KMS-11 (cell line): ENCODE measurements around the gene RNF7.

Experiments
- H2AFZ ChIP-seq: fragments of 200-600 bp; sonication (generic); 2 replicates; pipeline ENCODE4 v1.6.1; 2016; ENCODE audit warnings: antibody characterized with exemption, mixed run types, low read depth
- H3K27ac ChIP-seq: fragments of 200-600 bp; sonication (generic); 2 replicates; pipeline ENCODE4 v1.6.1; 2016; ENCODE audit warnings: mild to moderate bottlenecking, mixed run types
- H3K27me3 ChIP-seq: fragments of 200-600 bp; sonication (generic); 2 replicates; pipeline ENCODE4 v1.6.1; 2017; ENCODE audit warnings: mild to moderate bottlenecking, low read depth, mixed run types, moderate library complexity; ENCODE audit not compliant: insufficient read depth
- H3K36me3 ChIP-seq: fragments of 200-600 bp; sonication (generic); 2 replicates; pipeline ENCODE4 v1.6.1; 2017; ENCODE audit warnings: mild to moderate bottlenecking, mixed run types; ENCODE audit not compliant: insufficient read depth
- H3K4me1 ChIP-seq: fragments of 200-600 bp; sonication (generic); 2 replicates; pipeline ENCODE4 v1.6.1; 2016; ENCODE audit warnings: mild to moderate bottlenecking, low read depth, mixed run types; ENCODE audit not compliant: poor library complexity, severe bottlenecking
- H3K4me2 ChIP-seq: fragments of 200-600 bp; sonication (generic); 2 replicates; pipeline ENCODE4 v1.7.0; 2016; ENCODE audit warnings: mild to moderate bottlenecking, mixed run types
- H3K4me3 ChIP-seq: fragments of 200-600 bp; sonication (generic); IDR thresholded peaks from 2 replicates; pipeline ENCODE4 v1.6.1; 2017; ENCODE audit warnings: low read depth, low read length, mixed read lengths; ENCODE audit not compliant: insufficient read depth
- H3K79me2 ChIP-seq: fragments of 200-600 bp; sonication (generic); 2 replicates; pipeline ENCODE4 v1.6.1; 2016; ENCODE audit warnings: low read depth, mixed run types; ENCODE audit not compliant: insufficient read depth
- H3K9ac ChIP-seq: fragments of 200-600 bp; sonication (generic); 2 replicates; pipeline ENCODE4 v1.6.1; 2016; ENCODE audit warnings: mild to moderate bottlenecking, mixed run types
- H4K20me1 ChIP-seq: fragments of 200-600 bp; sonication (generic); 2 replicates; pipeline ENCODE4 v1.6.1; 2016; ENCODE audit warnings: mild to moderate bottlenecking, mixed run types; ENCODE audit not compliant: insufficient read depth
- TF ChIP-seq, protein P1 (sequence below): fragments of 200-600 bp; sonication (generic); conservative IDR thresholded peaks from 2 replicates; pipeline ENCODE4 v1.6.1; 2017; ENCODE audit warnings: low read depth, mild to moderate bottlenecking, antibody characterized with exemption, low read length, moderate library complexity, mixed read lengths

The RNF7 gene

GRCh38 chr3:141776885-141777284 is 38.8 kb downstream of the RNF7 start:
- no peaks in the 10 kb centered on the region for H3K4me1 ChIP-seq
- H3K9ac ChIP-seq, result no peak overlapping the region
- no peaks in the 10 kb centered on the region for H3K27me3 ChIP-seq
- H4K20me1 ChIP-seq, result no peaks in the 10 kb centered on the region
- TF ChIP-seq, protein P1, sequence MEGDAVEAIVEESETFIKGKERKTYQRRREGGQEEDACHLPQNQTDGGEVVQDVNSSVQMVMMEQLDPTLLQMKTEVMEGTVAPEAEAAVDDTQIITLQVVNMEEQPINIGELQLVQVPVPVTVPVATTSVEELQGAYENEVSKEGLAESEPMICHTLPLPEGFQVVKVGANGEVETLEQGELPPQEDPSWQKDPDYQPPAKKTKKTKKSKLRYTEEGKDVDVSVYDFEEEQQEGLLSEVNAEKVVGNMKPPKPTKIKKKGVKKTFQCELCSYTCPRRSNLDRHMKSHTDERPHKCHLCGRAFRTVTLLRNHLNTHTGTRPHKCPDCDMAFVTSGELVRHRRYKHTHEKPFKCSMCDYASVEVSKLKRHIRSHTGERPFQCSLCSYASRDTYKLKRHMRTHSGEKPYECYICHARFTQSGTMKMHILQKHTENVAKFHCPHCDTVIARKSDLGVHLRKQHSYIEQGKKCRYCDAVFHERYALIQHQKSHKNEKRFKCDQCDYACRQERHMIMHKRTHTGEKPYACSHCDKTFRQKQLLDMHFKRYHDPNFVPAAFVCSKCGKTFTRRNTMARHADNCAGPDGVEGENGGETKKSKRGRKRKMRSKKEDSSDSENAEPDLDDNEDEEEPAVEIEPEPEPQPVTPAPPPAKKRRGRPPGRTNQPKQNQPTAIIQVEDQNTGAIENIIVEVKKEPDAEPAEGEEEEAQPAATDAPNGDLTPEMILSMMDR, result no peak
- H3K36me3 ChIP-seq, result no peaks in the 10 kb centered on the region
- H3K27ac ChIP-seq, result no peak overlapping the region
- H2AFZ ChIP-seq, result no peak overlapping the region
- H3K79me2 ChIP-seq, result no peaks in the 10 kb centered on the region
- H3K4me2 ChIP-seq, result no peak overlapping the region
- H3K4me3 ChIP-seq, result no peak overlapping the region

- H3K9ac ChIP-seq, result no peak overlapping the region
- no peak overlapping the region for H3K27ac ChIP-seq
- no peaks in the 10 kb centered on the region for H4K20me1 ChIP-seq
- no peak overlapping the region for H2AFZ ChIP-seq
- no peak overlapping the region for H3K4me2 ChIP-seq
- H3K4me1 ChIP-seq, result no peaks in the 10 kb centered on the region
- H3K4me3 ChIP-seq, result no peak overlapping the region
- H3K27me3 ChIP-seq, result no peaks in the 10 kb centered on the region
- H3K79me2 ChIP-seq, result no peaks in the 10 kb centered on the region
- H3K36me3 ChIP-seq, result no peaks in the 10 kb centered on the region
- TF ChIP-seq, protein P1, result no peak
Observed at GRCh38 chr3:141777957-141778813, 40.1 kb downstream of the RNF7 start.

DNA sequence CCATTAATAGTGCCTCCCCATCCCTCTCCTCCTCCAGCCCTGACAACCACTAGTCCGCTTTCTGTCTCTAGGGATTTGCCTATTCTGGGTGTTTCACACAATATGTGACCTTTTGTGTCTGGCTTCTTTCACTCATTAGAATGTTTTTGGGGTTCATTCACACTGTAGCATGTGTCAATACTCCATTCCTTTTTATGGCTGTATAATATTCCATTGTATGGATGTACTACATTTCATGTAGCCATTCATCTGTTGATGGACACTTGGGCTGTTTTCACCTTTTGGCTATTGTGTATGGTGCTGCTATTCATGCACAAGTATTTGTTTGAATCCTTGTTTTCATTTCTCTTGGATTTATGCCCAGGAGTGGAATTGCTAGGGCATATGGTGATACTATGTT is 41.6 kb downstream of the RNF7 start:
- H3K4me1 ChIP-seq, result no peaks in the 10 kb centered on the region
- no peak overlapping the region for H2AFZ ChIP-seq
- no peaks in the 10 kb centered on the region for H3K36me3 ChIP-seq
- no peak overlapping the region for H3K27ac ChIP-seq
- H3K4me2 ChIP-seq, result no peak overlapping the region
- no peak overlapping the region for H3K9ac ChIP-seq
- TF ChIP-seq, protein P1, result no peak
- no peaks in the 10 kb centered on the region for H3K27me3 ChIP-seq
- no peaks in the 10 kb centered on the region for H3K79me2 ChIP-seq
- H3K4me3 ChIP-seq, result no peak overlapping the region
- no peaks in the 10 kb centered on the region for H4K20me1 ChIP-seq

- no peak overlapping the region for H3K4me3 ChIP-seq
- no peaks in the 10 kb centered on the region for H3K27me3 ChIP-seq
- H3K9ac ChIP-seq, result no peak overlapping the region
- H3K4me2 ChIP-seq, result no peak overlapping the region
- H3K36me3 ChIP-seq, result no peaks in the 10 kb centered on the region
- no peak overlapping the region for H3K27ac ChIP-seq
- no peaks in the 10 kb centered on the region for H3K79me2 ChIP-seq
- no peaks in the 10 kb centered on the region for H3K4me1 ChIP-seq
- H2AFZ ChIP-seq, result no peak overlapping the region
- TF ChIP-seq, protein P1, result no peak
- H4K20me1 ChIP-seq, result no peaks in the 10 kb centered on the region
Observed at GRCh38 chr3:141782386-141782932, 44.4 kb downstream of the RNF7 start.
